Activated T-helper 9 cell treated with anti-CD3 and anti-CD28 coated beads, Interleukin-2, amount 50 U/mL, for 16 hours (primary cell): ENCODE measurements around the gene POLR1C.
"Not testable (repeated sequence)": the region's sequence is repeated elsewhere in the genome, so short reads cannot be mapped to it uniquely, and the experiment has no call there.

Experiments used
- DNase-seq: peaks from one replicate; pipeline ENCODE4 v3.0.0-alpha.2; 2020; ENCODE audit warnings: low read depth

Gene POLR1C, protein sequence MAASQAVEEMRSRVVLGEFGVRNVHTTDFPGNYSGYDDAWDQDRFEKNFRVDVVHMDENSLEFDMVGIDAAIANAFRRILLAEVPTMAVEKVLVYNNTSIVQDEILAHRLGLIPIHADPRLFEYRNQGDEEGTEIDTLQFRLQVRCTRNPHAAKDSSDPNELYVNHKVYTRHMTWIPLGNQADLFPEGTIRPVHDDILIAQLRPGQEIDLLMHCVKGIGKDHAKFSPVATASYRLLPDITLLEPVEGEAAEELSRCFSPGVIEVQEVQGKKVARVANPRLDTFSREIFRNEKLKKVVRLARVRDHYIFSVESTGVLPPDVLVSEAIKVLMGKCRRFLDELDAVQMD

GRCh38 chr6:43516697-43517504 lies at the start of gene POLR1C, which contains the start of gene YIPF3:
Gene POLR1C (plus strand): TSS chr6:43517089. CDS start chr6:43517110, 21 bp downstream.
Gene YIPF3 (minus strand): TSS chr6:43516926. CDS start chr6:43516807, 119 bp downstream.
- peak; percentile 93 for DNase-seq

DNA sequence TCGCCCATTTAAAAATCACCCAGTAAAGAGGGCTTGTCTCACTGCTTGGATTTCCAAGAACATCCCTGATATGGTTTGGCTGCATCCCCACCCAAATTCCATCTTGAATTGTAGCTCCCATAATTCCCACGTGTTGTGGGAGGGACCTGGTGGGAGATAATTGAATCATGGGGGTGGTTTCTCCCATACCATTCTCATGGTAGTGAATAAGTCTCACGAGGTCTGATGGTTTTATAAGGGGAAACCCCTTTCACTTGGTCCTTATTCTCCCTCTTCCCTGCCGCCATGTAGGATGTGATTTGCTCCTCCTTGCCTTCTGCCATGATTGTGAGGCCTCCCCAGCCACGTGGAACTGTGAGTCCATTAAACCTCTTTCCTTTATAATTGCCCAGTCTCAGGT lies 49.6 kb upstream of the POLR1C start:
- DNase-seq, result not testable (repeated sequence)

GRCh38 chr6:43467752-43468151 lies 49.1 kb upstream of the POLR1C start:
- no peak for DNase-seq

DNA sequence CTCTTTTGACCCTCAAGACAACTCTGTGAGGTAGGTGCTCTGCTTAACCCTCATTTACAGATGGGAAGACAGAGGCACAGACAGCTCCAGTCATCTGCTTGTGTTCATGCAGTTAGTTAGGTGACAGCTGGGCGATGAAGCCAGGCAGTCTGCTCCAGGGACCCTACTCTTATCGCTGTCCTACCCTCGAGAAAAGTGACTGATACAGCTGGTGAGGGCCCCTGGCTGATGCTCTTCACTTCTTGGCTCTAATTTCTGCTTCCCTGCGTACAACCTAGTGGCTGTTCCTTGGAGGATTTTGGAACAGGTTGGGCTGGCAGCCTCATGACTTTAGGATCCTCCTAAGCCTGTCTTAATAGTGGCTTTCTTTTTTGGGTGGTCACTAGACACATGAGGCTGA lies 48.6 kb upstream of the POLR1C start:
- no peak for DNase-seq

- DNase-seq, result no peak
Observed at GRCh38 chr6:43468748-43469681, 47.9 kb upstream of the POLR1C start.

GRCh38 chr6:43469947-43470346 lies 46.9 kb upstream of the POLR1C start:
- DNase-seq, result no peak

- no peak for DNase-seq
Observed at GRCh38 chr6:43471399-43471798, 45.5 kb upstream of the POLR1C start.

DNA sequence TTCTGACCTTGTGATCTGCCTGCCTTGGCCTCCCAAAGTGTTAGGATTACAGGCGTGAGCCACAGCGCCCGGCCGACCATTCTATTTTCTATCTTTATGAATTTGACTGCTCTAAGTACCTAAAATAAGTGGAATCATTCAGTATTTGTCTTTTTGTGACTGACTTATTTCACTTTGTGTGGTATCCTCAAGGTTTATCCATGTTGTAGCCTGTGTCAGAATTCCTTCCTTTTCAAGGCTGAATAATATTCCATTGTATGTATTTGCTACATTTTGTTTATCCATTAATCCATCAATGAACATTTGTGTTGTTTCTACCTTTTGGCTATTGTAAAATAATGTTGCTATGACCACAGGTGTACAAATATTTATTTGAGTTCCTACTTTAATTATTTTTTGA lies 44.4 kb upstream of the POLR1C start:
- no peak for DNase-seq

DNA sequence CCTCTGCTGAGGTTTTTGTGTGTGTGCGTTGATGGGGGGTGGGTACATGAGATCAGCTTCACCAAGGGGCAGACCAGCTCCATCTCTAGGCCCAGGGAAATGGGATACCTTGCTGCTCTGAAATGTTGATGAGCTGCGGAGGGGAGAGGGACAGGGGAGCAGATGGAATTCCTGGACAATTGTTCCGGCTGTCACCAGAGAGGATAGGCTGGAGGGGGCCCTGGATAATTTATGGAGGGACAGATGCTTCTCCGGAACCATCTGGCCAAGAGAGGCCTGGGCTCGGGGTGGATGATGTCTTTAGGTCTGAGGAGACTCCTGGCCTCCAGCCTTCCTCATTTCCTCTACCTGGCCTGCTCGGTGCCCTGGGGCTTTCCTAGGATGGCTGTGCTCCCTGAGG lies 41.4 kb upstream of the POLR1C start:
- no peak for DNase-seq

GRCh38 chr6:43476746-43477145 lies 40.1 kb upstream of the POLR1C start:
- no peak for DNase-seq

- peak; percentile 96 for DNase-seq
Observed at GRCh38 chr6:43477235-43478007, 39.5 kb upstream of the POLR1C start, which contains the start of gene TJAP1. Gene TJAP1 (plus strand): TSS chr6:43477570. CDS start chr6:43499002, 21,432 bp downstream.

DNA sequence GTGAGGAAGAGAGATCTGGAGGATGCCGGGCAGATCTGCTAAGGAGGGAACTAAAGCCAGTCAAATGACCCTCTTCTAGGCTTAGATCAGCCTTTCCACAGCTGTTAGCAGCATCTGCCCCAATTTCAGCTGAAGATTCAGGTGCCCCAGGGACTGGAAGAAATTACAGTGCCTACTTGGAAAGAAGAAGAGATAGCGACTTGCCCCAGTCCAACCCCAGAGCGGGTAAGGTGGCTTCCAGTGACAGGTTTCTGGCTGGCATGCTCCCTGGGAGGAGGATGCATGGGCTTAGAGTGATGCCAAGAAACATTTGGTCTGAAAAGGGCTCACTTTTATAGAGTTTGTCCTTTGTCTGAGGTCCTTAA lies 38.9 kb upstream of the POLR1C start:
- DNase-seq, result no peak

DNA sequence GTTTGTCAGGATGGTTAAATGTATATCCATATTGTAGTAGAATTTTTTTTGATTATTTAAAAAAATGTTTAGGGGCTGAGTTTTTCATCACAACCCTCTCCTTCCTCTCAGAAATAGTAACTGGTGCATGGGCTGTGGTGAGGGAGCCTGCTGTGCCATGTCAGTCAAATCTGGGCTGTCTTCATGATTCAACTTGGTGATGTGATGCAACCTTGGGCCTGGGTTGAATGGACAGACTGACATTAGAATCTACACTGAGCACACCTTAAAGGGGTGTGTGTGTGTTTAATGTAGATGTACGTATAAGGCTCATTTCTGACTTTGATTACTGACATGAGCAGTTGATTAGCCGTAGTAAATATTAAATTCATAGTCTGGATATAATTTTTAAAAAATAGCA lies 35.8 kb upstream of the POLR1C start:
- no peak for DNase-seq

- DNase-seq, result no peak
Observed at GRCh38 chr6:43481591-43482236, 35.2 kb upstream of the POLR1C start.

- DNase-seq, result no peak
Observed at GRCh38 chr6:43488667-43489276, 28.1 kb upstream of the POLR1C start.

GRCh38 chr6:43489277-43490072 lies 27.4 kb upstream of the POLR1C start:
- DNase-seq, result no peak

- DNase-seq, result no peak
Observed at GRCh38 chr6:43490523-43490939, 26.4 kb upstream of the POLR1C start.

DNA sequence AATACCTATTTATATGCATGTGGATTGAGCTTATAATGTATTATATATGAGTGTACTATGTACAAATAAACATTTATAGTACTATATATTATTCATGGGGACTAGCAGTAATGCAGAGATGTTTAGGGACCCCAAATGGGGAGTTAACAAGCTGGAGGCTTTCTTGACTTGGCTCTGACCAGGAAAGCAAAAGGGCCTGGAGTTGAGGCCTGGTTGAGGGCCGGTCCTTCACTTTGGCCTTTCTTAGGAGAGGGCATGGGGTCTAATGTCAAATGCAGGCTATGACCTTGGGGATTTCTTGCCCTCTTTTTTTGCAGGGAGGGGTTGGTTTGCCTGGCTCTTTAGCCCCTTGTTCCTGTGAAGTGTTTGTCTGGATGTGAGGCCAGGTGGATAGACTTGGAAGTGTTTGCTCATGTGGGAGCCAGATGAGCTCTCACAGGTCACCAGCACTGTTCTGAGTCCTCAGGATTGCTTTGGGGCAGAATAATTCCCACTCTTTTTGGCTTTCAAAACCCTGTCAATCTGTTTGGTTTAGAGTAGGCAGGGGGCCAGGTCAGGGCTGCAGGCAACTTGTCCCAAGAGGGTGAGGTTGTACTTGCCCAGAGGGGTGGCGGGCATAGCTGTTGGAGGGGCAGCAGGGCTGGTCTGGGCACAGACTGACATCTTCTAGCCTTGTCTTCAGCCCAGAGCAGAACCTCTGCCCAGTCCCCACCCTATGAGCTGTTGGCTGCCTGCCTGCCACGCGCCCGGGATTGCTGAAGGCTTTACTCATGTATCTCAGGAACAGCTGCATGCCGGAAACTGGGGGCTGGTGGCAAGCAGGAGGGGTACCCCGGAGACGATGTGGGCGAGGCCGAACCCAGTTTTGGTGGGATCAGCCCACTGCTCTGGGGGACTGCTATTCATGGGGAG lies 24.9 kb upstream of the POLR1C start:
- no peak for DNase-seq
